ENCODE results near the gene SCNN1B.
A peak's percentile ranks its signal among the peaks of the same experiment; 100 is the strongest.
"Not testable (repeated sequence)": the region's sequence is repeated elsewhere in the genome, so short reads cannot be mapped to it uniquely, and the experiment has no call there.

SCNN1B gene

GRCh38 chr16:23355106-23355670 lies 53.1 kb downstream of the SCNN1B start:
- DNase-seq, result no peak

GRCh38 chr16:23356941-23357340 lies 54.8 kb downstream of the SCNN1B start:
- no peak for DNase-seq

GRCh38 chr16:23357761-23358290 lies 55.7 kb downstream of the SCNN1B start:
- DNase-seq, result no peak

- DNase-seq, result peak; percentile 28
Observed at GRCh38 chr16:23359092-23359760, 57.1 kb downstream of the SCNN1B start.

GRCh38 chr16:23362460-23363317 lies 60.6 kb downstream of the SCNN1B start:
- DNase-seq, result peak; percentile 47

GRCh38 chr16:23365602-23366240 lies 63.6 kb downstream of the SCNN1B start:
- DNase-seq, result no peak

- DNase-seq, result not testable (repeated sequence)
Observed at GRCh38 chr16:23366341-23366740, 64.2 kb downstream of the SCNN1B start.

GRCh38 chr16:23367564-23367963 lies 65.5 kb downstream of the SCNN1B start:
- DNase-seq, result no peak

GRCh38 chr16:23367988-23368387 lies 65.9 kb downstream of the SCNN1B start:
- no peak for DNase-seq

GRCh38 chr16:23368469-23368868 lies 66.4 kb downstream of the SCNN1B start:
- DNase-seq, result peak; percentile 39

GRCh38 chr16:23369416-23369815 lies 67.3 kb downstream of the SCNN1B start:
- DNase-seq, result no peak

GRCh38 chr16:23371368-23371767 lies 69.3 kb downstream of the SCNN1B start:
- no peak for DNase-seq

- no peak for DNase-seq
Observed at GRCh38 chr16:23373436-23374219, 71.5 kb downstream of the SCNN1B start.

- DNase-seq, result no peak
Observed at GRCh38 chr16:23374721-23375510, 72.8 kb downstream of the SCNN1B start.

GRCh38 chr16:23375643-23376042 lies 73.5 kb downstream of the SCNN1B start:
- no peak for DNase-seq

GRCh38 chr16:23377071-23377931 lies 75.2 kb downstream of the SCNN1B start:
- DNase-seq, result no peak

- DNase-seq, result no peak
Observed at GRCh38 chr16:23378256-23378655, 76.2 kb downstream of the SCNN1B start.

- DNase-seq, result no peak
Observed at GRCh38 chr16:23378921-23379320, 76.8 kb downstream of the SCNN1B start.

- no peak for DNase-seq
Observed at GRCh38 chr16:23379707-23380106, 77.6 kb downstream of the SCNN1B start.

- DNase-seq, result no peak
Observed at GRCh38 chr16:23380501-23380951, 78.4 kb downstream of the SCNN1B start.

Measured in NCI-H226 (cell line).